ENCODE data around the gene ZNF688. TPM values are rescaled to one million over a fixed set of nuclear protein-coding genes. Genes with fewer than 3 reads are reported as not detected.

ZNF688 gene
- total RNA-seq, 1 experiment from 2014 or later, result 3.6 TPM

DNA sequence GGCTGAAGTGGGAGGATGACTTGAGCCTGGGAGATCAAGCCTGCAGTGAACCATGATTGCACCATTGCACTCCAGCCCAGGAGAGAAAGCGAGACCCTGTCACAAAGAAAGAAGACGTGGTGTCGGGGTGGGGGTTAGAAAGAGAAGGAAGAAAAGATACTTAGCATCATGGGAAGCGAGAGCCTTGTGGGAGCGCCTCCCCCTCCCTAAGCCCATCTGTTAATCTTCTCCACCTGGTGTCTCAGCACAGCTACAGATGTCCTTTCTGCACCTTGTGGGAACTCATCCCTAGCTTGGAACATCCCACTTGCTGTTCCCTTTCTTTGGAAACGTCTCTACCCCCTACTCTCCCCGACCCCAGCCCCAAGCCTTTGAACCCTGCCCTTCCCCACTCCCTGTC lies 6.0 kb downstream of the ZNF688 start:
- peaks cover 0 to 7% of the 10 kb centered on the region in 2 experiments; a peak in 1 of 4 replicates for H3K4me1 ChIP-seq (ENCODE audit: control insufficient read depth in 1 of 2, insufficient read depth in 2 of 2, low read length in 2 of 2)
- CTCF ChIA-PET, result interaction anchor here (1.0 kb wide), 1 partner anchor 33 kb away, joined by 3 read pairs; no protein-coding TSS in a partner anchor
- POLR2A ChIA-PET, result no interaction called here
- RAD21 ChIA-PET (ENCODE audit: low non-redundant PET in 1 of 2, low total read pairs in 2 of 2, uncharacterized antibody in 2 of 2, unreplicated experiment in 2 of 2), result no interaction called here
- no peak overlapping the region for H3K4me3 ChIP-seq (replicated peaks in 1 of 2; ENCODE audit: low read depth in 1 of 2, low read length in 2 of 2)
- no peaks in the 10 kb centered on the region for H4K20me1 ChIP-seq (ENCODE audit: insufficient read depth)
- no peaks in the 10 kb centered on the region for H3K36me3 ChIP-seq (ENCODE audit: control insufficient read depth in 1 of 2, insufficient read depth in 2 of 2, low read length in 2 of 2)
- BruUV-seq (replicated peaks), result no TSS peak
- no peak for DNase-seq (ENCODE audit: low read depth, low spot score)
- no peaks in the 10 kb centered on the region for H3K27me3 ChIP-seq (ENCODE audit: insufficient read depth, low read length)
- TF ChIP-seq YY1 (IDR thresholded peaks at IDR 0.05; ENCODE audit: extremely low read depth, insufficient replicate concordance, low read depth, low read length) (no peak), EGR1 (IDR thresholded peaks at IDR 0.05; ENCODE audit: low read depth) (no peak), ZNF274 (IDR thresholded peaks at IDR 0.05; ENCODE audit: low read depth, low read length) (no peak), ELF1 (IDR thresholded peaks at IDR 0.05; ENCODE audit: borderline replicate concordance, low read depth) (no peak), ZFX (IDR thresholded peaks at IDR 0.05) (no peak), POLR2A (IDR thresholded peaks at IDR 0.05; ENCODE audit: borderline replicate concordance, extremely low read depth, insufficient read depth, insufficient read length) (no peak), TCF7L2 (IDR thresholded peaks at IDR 0.05; ENCODE audit: borderline replicate concordance, extremely low read depth, insufficient read depth, insufficient read length) (no peak), CEBPB (IDR thresholded peaks at IDR 0.05; ENCODE audit: low read depth) (no peak), FOSL1 (IDR thresholded peaks at IDR 0.05; ENCODE audit: low read depth) (no peak), POLR2AphosphoS5 (IDR thresholded peaks at IDR 0.05; ENCODE audit: low read depth, low read length) (no peak), EZH2 (IDR thresholded peaks at IDR 0.05) (no peak), JUND (IDR thresholded peaks at IDR 0.05) (no peak), SIN3A (IDR thresholded peaks at IDR 0.05; ENCODE audit: low read depth) (no peak), SP1 (IDR thresholded peaks at IDR 0.05; ENCODE audit: low read depth) (no peak)
- TF ChIP-seq, protein P1, sequence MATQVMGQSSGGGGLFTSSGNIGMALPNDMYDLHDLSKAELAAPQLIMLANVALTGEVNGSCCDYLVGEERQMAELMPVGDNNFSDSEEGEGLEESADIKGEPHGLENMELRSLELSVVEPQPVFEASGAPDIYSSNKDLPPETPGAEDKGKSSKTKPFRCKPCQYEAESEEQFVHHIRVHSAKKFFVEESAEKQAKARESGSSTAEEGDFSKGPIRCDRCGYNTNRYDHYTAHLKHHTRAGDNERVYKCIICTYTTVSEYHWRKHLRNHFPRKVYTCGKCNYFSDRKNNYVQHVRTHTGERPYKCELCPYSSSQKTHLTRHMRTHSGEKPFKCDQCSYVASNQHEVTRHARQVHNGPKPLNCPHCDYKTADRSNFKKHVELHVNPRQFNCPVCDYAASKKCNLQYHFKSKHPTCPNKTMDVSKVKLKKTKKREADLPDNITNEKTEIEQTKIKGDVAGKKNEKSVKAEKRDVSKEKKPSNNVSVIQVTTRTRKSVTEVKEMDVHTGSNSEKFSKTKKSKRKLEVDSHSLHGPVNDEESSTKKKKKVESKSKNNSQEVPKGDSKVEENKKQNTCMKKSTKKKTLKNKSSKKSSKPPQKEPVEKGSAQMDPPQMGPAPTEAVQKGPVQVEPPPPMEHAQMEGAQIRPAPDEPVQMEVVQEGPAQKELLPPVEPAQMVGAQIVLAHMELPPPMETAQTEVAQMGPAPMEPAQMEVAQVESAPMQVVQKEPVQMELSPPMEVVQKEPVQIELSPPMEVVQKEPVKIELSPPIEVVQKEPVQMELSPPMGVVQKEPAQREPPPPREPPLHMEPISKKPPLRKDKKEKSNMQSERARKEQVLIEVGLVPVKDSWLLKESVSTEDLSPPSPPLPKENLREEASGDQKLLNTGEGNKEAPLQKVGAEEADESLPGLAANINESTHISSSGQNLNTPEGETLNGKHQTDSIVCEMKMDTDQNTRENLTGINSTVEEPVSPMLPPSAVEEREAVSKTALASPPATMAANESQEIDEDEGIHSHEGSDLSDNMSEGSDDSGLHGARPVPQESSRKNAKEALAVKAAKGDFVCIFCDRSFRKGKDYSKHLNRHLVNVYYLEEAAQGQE (IDR thresholded peaks at IDR 0.05; ENCODE audit: low read depth), result no peak
- TF ChIP-seq, protein P2, sequence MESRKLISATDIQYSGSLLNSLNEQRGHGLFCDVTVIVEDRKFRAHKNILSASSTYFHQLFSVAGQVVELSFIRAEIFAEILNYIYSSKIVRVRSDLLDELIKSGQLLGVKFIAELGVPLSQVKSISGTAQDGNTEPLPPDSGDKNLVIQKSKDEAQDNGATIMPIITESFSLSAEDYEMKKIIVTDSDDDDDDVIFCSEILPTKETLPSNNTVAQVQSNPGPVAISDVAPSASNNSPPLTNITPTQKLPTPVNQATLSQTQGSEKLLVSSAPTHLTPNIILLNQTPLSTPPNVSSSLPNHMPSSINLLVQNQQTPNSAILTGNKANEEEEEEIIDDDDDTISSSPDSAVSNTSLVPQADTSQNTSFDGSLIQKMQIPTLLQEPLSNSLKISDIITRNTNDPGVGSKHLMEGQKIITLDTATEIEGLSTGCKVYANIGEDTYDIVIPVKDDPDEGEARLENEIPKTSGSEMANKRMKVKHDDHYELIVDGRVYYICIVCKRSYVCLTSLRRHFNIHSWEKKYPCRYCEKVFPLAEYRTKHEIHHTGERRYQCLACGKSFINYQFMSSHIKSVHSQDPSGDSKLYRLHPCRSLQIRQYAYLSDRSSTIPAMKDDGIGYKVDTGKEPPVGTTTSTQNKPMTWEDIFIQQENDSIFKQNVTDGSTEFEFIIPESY (IDR thresholded peaks at IDR 0.05; ENCODE audit: extremely low read depth, insufficient replicate concordance, low read length), result no peak
- TF ChIP-seq, protein P3, sequence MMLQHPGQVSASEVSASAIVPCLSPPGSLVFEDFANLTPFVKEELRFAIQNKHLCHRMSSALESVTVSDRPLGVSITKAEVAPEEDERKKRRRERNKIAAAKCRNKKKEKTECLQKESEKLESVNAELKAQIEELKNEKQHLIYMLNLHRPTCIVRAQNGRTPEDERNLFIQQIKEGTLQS (IDR thresholded peaks at IDR 0.05), result no peak
- no peaks in the 10 kb centered on the region for H3K9me2 ChIP-seq (ENCODE audit: insufficient read depth)
- intact Hi-C loops (cut with micrococcal nuclease), result no loop called here
- H3K27ac ChIP-seq (ENCODE audit: low read depth, low read length), result no peak overlapping the region
- H3K79me2 ChIP-seq (ENCODE audit: insufficient read depth, low read length), result no peaks in the 10 kb centered on the region
- no peak overlapping the region for H3K9ac ChIP-seq (ENCODE audit: low read length)
- H3K9me3 ChIP-seq (ENCODE audit: control insufficient read depth in 1 of 2, insufficient read depth in 1 of 2, low read depth in 1 of 2, low read length in 2 of 2), result no peaks in the 10 kb centered on the region
- H2AFZ ChIP-seq (ENCODE audit: low read depth, low read length, poor library complexity, severe bottlenecking), result no peak overlapping the region
- no peak for ATAC-seq
- H3K4me2 ChIP-seq (ENCODE audit: low read length), result no peak overlapping the region

Data from HCT116 (cell line).